ENCODE measurements around the gene GTF2H3. TPM values are rescaled to one million over a fixed set of nuclear protein-coding genes. Genes with fewer than 3 reads are reported as not detected.

The GTF2H3 gene
- total and polyA plus RNA-seq, 9 of the 15 experiments (the other 6 are each of a cell fraction or from before 2014, with no cell fraction given): 22.7 to 99.7 (median 49.6) TPM

DNA sequence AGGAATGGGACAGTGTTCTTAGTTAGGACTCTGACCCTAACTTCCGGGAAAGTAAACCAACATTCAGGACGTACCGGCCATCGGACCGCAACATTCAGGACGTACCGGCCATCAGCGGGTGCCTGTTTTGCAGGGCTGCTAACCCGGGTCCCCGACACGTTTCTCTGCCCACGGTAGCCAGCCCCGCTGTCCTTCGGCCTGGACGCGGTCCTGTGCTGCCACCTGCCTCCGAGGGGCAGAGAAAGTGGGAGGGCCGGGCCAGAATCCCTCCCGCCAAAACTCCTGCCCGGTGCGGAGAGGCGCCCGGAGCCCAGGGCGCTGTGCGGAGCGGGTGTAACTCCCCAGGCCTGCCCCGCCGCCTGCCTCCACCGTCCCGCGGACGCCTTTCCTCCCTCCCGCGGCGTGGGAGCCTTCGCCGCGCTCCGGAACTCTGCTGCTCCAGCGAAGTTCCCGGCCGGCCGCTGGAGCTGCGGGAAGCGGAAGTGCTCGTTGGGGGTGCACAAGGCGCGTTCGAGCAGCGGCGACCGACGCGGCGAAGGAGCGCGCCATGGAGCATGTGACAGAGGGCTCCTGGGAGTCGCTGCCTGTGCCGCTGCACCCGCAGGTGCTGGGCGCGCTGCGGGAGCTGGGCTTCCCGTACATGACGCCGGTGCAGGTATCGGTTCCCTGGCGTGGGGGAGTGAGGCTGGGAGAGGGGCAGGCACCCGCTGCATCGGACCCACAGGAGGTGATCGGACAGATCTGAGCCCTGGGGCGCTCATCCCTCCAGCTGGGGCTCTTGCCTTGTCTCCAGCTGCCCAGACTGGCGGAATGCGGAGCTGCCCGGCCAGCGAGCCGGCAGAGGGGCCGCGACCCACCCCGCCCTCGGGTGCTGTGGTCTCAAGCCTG is 31.8 kb upstream of the GTF2H3 start, which contains the start of gene DDX55 (continued):
- TF ChIP-seq, protein P1, sequence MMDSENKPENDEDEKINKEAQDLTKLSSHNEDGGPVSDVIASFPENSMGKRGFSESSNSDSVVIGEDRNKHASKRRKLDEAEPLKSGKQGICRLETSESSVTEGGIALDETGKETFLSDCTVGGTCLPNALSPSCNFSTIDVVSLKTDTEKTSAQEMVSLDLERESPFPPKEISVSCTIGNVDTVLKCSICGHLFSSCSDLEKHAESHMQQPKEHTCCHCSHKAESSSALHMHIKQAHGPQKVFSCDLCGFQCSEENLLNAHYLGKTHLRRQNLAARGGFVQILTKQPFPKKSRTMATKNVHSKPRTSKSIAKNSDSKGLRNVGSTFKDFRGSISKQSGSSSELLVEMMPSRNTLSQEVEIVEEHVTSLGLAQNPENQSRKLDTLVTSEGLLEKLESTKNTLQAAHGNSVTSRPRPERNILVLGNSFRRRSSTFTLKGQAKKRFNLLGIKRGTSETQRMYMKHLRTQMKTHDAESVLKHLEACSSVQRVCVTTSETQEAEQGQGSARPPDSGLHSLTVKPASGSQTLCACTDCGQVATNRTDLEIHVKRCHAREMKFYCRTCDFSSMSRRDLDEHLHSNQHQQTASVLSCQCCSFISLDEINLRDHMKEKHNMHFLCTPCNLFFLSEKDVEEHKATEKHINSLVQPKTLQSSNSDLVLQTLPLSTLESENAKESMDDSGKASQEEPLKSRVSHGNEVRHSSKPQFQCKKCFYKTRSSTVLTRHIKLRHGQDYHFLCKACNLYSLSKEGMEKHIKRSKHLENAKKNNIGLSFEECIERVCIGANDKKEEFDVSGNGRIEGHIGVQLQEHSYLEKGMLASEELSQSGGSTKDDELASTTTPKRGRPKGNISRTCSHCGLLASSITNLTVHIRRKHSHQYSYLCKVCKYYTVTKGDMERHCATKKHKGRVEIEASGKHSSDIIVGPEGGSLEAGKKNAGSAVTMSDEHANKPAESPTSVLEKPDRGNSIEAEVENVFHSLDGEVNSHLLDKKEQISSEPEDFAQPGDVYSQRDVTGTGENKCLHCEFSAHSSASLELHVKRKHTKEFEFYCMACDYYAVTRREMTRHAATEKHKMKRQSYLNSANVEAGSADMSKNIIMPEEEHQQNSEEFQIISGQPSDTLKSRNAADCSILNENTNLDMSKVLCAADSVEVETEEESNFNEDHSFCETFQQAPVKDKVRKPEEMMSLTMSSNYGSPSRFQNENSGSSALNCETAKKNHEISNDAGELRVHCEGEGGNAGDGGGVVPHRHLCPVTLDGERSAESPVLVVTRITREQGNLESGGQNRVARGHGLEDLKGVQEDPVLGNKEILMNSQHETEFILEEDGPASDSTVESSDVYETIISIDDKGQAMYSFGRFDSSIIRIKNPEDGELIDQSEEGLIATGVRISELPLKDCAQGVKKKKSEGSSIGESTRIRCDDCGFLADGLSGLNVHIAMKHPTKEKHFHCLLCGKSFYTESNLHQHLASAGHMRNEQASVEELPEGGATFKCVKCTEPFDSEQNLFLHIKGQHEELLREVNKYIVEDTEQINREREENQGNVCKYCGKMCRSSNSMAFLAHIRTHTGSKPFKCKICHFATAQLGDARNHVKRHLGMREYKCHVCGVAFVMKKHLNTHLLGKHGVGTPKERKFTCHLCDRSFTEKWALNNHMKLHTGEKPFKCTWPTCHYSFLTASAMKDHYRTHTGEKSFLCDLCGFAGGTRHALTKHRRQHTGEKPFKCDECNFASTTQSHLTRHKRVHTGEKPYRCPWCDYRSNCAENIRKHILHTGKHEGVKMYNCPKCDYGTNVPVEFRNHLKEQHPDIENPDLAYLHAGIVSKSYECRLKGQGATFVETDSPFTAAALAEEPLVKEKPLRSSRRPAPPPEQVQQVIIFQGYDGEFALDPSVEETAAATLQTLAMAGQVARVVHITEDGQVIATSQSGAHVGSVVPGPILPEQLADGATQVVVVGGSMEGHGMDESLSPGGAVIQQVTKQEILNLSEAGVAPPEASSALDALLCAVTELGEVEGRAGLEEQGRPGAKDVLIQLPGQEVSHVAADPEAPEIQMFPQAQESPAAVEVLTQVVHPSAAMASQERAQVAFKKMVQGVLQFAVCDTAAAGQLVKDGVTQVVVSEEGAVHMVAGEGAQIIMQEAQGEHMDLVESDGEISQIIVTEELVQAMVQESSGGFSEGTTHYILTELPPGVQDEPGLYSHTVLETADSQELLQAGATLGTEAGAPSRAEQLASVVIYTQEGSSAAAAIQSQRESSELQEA (IDR thresholded peaks at IDR 0.05; ENCODE audit: low read depth): peak; percentile 46; the same call in 1 of the 2 replicates
- TF ChIP-seq, protein P2, sequence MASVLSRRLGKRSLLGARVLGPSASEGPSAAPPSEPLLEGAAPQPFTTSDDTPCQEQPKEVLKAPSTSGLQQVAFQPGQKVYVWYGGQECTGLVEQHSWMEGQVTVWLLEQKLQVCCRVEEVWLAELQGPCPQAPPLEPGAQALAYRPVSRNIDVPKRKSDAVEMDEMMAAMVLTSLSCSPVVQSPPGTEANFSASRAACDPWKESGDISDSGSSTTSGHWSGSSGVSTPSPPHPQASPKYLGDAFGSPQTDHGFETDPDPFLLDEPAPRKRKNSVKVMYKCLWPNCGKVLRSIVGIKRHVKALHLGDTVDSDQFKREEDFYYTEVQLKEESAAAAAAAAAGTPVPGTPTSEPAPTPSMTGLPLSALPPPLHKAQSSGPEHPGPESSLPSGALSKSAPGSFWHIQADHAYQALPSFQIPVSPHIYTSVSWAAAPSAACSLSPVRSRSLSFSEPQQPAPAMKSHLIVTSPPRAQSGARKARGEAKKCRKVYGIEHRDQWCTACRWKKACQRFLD (CRISPR knock-in tag; IDR thresholded peaks at IDR 0.05): peak; percentile 81; the same call in 1 of the 2 replicates
- TF ChIP-seq SP2 (IDR thresholded peaks at IDR 0.05; ENCODE audit: extremely low read depth, low read depth, low read length, poor library complexity, severe bottlenecking): no peak
- TF ChIP-seq ZNF212 (CRISPR knock-in tag; IDR thresholded peaks at IDR 0.05): peak; percentile 46; the same call in 1 of the 2 replicates
- TF ChIP-seq TBL1XR1 (IDR thresholded peaks at IDR 0.05; ENCODE audit: low read length in 2 of 2): peak; percentile 59 to 75; a peak in 1 of 4 replicates
- TF ChIP-seq, protein P3, sequence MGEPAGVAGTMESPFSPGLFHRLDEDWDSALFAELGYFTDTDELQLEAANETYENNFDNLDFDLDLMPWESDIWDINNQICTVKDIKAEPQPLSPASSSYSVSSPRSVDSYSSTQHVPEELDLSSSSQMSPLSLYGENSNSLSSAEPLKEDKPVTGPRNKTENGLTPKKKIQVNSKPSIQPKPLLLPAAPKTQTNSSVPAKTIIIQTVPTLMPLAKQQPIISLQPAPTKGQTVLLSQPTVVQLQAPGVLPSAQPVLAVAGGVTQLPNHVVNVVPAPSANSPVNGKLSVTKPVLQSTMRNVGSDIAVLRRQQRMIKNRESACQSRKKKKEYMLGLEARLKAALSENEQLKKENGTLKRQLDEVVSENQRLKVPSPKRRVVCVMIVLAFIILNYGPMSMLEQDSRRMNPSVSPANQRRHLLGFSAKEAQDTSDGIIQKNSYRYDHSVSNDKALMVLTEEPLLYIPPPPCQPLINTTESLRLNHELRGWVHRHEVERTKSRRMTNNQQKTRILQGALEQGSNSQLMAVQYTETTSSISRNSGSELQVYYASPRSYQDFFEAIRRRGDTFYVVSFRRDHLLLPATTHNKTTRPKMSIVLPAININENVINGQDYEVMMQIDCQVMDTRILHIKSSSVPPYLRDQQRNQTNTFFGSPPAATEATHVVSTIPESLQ (CRISPR knock-in tag; IDR thresholded peaks at IDR 0.05): peak; percentile 65; the same call in 1 of the 2 replicates
- peak; percentile 100 for TF ChIP-seq C11orf30 (IDR thresholded peaks at IDR 0.05; ENCODE audit: low read depth)
- TF ChIP-seq, protein P4, sequence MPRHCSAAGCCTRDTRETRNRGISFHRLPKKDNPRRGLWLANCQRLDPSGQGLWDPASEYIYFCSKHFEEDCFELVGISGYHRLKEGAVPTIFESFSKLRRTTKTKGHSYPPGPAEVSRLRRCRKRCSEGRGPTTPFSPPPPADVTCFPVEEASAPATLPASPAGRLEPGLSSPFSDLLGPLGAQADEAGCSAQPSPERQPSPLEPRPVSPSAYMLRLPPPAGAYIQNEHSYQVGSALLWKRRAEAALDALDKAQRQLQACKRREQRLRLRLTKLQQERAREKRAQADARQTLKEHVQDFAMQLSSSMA (CRISPR knock-in tag; IDR thresholded peaks at IDR 0.05): 0 out of 2 replicates have a peak, but pooled peaks have one; percentile 74
- no peak for TF ChIP-seq NCOA2 (IDR thresholded peaks at IDR 0.05; ENCODE audit: partially characterized antibody in 2 of 2)
- no peak for TF ChIP-seq ZNF12 (CRISPR knock-in tag; IDR thresholded peaks at IDR 0.05)
- peak; percentile 32; the same call in 1 of the 2 replicates for TF ChIP-seq NR2C2 (CRISPR knock-in tag; IDR thresholded peaks at IDR 0.05)
- peak; percentile 91 for TF ChIP-seq NR2C2 (tag; IDR thresholded peaks at IDR 0.05)
- peak; percentile 58; the same call in 1 of the 2 replicates for TF ChIP-seq GATAD2B (IDR thresholded peaks at IDR 0.05; ENCODE audit: borderline replicate concordance)
- peak; percentile 93 for TF ChIP-seq RNF2 (IDR thresholded peaks at IDR 0.05)

All from K562 (cell line).